Muscle of leg (tissue), 11 donors: ENCODE data around the gene UPF3A. TPM values are rescaled to one million over a fixed set of nuclear protein-coding genes. Genes with fewer than 3 reads are reported as not detected.
"Not testable (repeated sequence)": the region's sequence is repeated elsewhere in the genome, so short reads cannot be mapped to it uniquely, and the experiment has no call there.

Experiments used
- DNase-seq: peaks from one replicate; pipeline ENCODE4 v3.0.0; 2013
- H3K27ac ChIP-seq: one replicate; pipeline ENCODE4 v1.5.1; 2013; ENCODE audit warnings: mild to moderate bottlenecking, low read length, control low read depth
- H3K27me3 ChIP-seq: one replicate; pipeline ENCODE4 v1.6.1; 2013; ENCODE audit warnings: low read length; ENCODE audit not compliant: control insufficient read depth, insufficient read depth
- H3K36me3 ChIP-seq: one replicate; pipeline ENCODE4 v1.6.1; 2013; ENCODE audit warnings: low read length; ENCODE audit not compliant: control insufficient read depth, insufficient read depth
- H3K4me1 ChIP-seq: one replicate; pipeline ENCODE4 v1.6.1; 2013; ENCODE audit warnings: low read length; ENCODE audit not compliant: control insufficient read depth, insufficient read depth
- H3K4me3 ChIP-seq: one replicate; pipeline ENCODE4 v1.5.1; 2013; ENCODE audit warnings: low read length, control low read depth
- H3K9me3 ChIP-seq: replicated peaks from 2 replicates; pipeline ENCODE4 v1.6.1; 2013; ENCODE audit warnings: low read depth, low read length; ENCODE audit not compliant: control insufficient read depth
- WGBS: methylation state at CpG from one replicate; pipeline ENCODE4 v1.1.5; 2013; ENCODE audit warnings: missing lambda C conversion rate; ENCODE audit not compliant: insufficient coverage; 5-methylcytosine and 5-hydroxymethylcytosine counted together
- polyA plus RNA-seq, 8 donors: library from polyadenylated mRNA; unstranded; fragments of 120-200 nt; gene quantifications; one replicate each; pipeline versions ENCODE4 v1.2.1 to v1.2.3, GENCODE V29; 2013; ENCODE audit warnings: inconsistent platforms in 1 of 8, low replicate concordance in 1 of 8; ENCODE audit not compliant: insufficient read length in 8 of 8, insufficient read depth in 1 of 8
- total RNA-seq: library from RNA; stranded (reverse); fragments of 120-200 nt; gene quantifications from one replicate; pipeline ENCODE4 v1.2.4, GENCODE V29; 2013

Gene UPF3A
- total and polyA plus RNA-seq, 9 donors: 39.6 to 116 (median 60.8) TPM

DNA sequence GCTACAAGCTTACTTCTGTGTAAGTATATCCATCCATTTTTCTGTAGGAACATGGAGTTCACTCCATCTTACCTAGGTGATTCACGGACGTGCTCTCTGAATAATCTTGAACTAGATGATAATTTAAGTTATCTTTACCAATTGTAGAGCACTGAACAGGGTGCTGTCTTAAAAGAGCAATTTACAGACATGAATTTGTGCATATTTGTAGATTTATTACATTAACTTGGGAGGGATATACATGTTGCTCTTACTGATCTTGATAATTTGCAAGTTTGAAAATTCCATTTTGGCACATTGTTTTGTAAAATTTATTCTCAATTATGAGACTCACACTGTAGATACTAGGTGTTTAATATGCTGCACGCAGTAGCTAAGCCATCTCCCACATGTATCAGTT, 37.4 kb upstream of the UPF3A start:
- WGBS: no CpG with 5 or more reads among the region's 3 CpGs
- no peaks in the 10 kb centered on the region for H3K27me3 ChIP-seq

DNA sequence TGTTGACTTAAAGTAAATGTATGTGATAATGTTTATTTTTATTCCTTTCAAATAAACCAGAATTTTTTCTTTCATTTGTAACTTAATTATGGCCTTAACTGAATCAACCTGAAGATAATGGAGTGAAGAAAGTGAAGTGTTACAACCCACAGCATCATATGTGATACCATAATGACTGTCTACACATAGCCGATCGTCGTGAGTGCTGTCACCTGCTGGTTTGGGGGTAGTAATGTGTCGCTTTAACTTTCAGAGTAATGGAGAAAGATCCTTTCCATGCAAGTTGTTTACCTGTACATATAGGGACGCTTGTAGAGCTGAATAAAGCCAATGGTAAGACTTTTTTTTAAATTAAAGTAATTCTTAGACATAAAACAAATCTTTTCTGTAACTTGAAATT, 36.8 kb upstream of the UPF3A start:
- Histone ChIP-seq H3K4me1 (no peaks in the 10 kb centered on the region), H3K27ac (no peak overlapping the region), H3K4me3 (no peak overlapping the region), H3K27me3 (no peaks in the 10 kb centered on the region), H3K9me3 (no peaks in the 10 kb centered on the region), H3K36me3 (peaks cover 65% of the 10 kb centered on the region)
- no peak for DNase-seq
- no CpG with 5 or more reads among the region's 5 CpGs for WGBS

More for the DNA sequence above, 37.4 kb upstream of the UPF3A start:
- no peak for DNase-seq
- Histone ChIP-seq H3K9me3 (no peaks in the 10 kb centered on the region), H3K4me3 (no peak overlapping the region), H3K36me3 (peaks cover 66% of the 10 kb centered on the region), H3K27ac (no peak overlapping the region), H3K4me1 (no peaks in the 10 kb centered on the region)

DNA sequence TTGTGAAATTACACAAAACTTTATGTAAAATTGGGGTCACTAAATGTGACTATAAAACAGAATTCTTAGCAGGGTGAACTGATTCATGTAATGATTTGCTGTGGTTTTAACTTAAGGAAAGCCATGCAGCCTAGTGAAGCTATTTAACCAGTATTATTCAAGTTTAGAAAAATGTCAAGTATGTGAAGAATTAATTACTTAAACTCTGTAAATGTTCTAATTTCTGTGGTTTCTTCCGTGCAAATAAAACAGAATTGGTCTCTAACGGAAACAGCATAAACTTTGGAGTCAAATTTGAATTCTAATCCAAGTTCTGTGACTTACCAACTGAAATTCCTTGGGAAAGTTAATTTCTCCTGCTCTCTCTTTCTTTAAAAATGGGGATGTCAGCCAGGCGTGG, 33.4 kb upstream of the UPF3A start:
- H3K4me1 ChIP-seq: no peaks in the 10 kb centered on the region
- DNase-seq: no peak
- H3K27ac ChIP-seq: no peak overlapping the region
- H3K9me3 ChIP-seq: no peaks in the 10 kb centered on the region
- no peaks in the 10 kb centered on the region for H3K27me3 ChIP-seq
- no peak overlapping the region for H3K4me3 ChIP-seq
- peaks cover 68% of the 10 kb centered on the region for H3K36me3 ChIP-seq
- no CpG with 5 or more reads among the region's 3 CpGs for WGBS

DNA sequence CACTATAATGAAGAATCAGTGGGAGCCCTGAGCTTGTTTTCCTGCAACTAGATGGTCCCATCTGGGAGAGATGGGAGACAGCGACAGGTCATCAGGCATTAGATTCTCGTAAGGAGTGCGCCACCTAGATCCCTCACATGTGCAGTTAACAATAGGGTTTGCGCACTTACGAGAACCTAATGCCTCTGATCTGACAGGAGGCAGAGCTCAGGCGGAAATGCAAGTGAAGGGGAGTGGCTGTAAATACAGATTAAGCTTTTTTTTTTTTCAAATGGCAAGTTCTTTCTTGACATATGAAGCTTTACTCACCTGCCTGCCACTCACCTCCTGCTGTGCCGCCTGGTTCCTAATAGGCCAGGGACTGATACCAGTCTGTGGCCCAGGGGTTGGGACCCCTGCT, 32.3 kb upstream of the UPF3A start:
- H3K27ac ChIP-seq: no peak overlapping the region
- no peak overlapping the region for H3K4me3 ChIP-seq
- no peaks in the 10 kb centered on the region for H3K9me3 ChIP-seq
- 93% methylated on average over 5 of the region's 7 CpGs for WGBS
- H3K4me1 ChIP-seq: no peaks in the 10 kb centered on the region
- DNase-seq: no peak
- peaks cover 63% of the 10 kb centered on the region for H3K36me3 ChIP-seq
- H3K27me3 ChIP-seq: no peaks in the 10 kb centered on the region

DNA sequence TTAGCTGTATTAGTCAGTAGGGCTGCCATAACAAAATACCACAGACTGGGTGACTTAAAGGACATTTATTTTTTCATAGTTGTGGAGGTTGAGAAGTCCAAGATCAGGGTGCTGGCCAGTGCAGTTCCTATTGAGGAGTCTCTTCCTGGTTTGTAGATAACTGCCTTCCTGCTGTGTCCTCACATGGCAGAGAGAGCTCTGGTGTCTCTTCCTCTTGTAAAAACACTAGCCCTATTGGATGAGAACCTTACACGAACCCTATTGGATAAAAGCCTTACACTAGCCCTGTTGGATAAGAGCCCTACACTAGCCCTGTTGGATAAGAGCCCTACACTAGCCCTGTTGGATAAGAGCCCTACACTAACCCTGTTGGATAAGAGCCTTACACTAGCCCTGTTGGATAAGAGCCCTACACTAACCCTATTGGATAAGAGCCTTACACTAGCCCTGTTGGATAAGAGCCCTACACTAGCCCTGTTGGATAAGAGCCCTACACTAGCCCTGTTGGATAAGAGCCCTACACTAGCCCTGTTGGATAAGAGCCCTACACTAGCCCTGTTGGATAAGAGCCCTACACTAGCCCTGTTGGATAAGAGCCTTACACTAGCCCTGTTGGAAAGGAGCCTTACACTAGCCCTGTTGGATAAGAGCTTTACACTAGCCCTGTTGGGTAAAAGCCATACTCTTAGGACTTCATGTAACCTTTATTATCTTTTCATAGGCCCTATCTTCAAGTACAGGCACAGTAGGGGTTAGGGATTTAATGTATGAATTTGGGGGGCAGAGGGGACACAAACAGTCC, 29.6 kb upstream of the UPF3A start:
- DNase-seq, H3K27me3 ChIP-seq, H3K4me1 ChIP-seq, H3K27ac ChIP-seq, H3K9me3 ChIP-seq, H3K4me3 ChIP-seq: not testable (repeated sequence)
- H3K36me3 ChIP-seq: peaks cover 65% of the 10 kb centered on the region
- no CpG with 5 or more reads among the region's 1 CpG for WGBS

DNA sequence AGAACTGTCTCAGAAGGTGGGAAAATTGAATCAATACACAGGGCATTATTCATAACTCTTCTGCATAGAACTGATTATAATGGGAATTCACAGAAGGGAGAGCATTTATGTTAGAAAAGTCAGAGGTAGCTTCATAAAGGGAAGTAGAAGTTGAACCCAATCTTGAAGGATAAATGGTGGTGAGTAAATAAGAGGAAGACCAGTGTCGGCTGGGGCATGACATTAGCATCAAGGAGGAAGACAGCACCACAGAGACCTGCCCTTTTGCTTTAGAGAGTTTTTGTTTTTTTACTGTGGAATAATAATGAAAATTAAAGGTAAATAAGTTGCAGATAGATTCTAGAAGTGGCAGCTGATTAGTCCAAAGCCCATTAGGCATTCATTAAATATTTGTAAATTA, 24.9 kb upstream of the UPF3A start:
- Histone ChIP-seq H3K4me3 (no peak overlapping the region), H3K9me3 (no peaks in the 10 kb centered on the region), H3K4me1 (no peaks in the 10 kb centered on the region), H3K36me3 (peaks cover 57% of the 10 kb centered on the region), H3K27me3 (no peaks in the 10 kb centered on the region), H3K27ac (no peak overlapping the region)
- 88% methylated on average over 1 of the region's 1 CpG for WGBS
- DNase-seq: no peak

DNA sequence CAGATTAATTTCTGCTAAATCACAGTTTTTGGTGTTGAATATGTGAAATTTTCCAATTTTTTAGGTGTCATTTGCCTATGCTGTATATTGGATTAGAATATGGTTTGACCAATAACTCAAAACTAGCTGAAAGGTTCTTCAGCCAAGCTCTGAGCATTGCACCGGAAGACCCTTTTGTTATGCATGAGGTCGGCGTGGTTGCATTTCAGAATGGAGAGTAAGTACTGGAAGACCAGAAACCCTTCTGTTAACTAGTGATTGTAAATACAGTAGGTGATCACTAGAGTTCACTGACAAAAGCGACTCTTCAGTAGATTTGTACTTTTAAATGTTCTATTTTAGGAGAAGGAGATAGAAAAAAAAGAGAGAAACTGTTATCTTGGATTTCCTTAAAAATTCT, 24.4 kb upstream of the UPF3A start:
- no peaks in the 10 kb centered on the region for H3K9me3 ChIP-seq
- no peak for DNase-seq
- no peaks in the 10 kb centered on the region for H3K27me3 ChIP-seq
- H3K36me3 ChIP-seq: peaks cover 54% of the 10 kb centered on the region
- H3K27ac ChIP-seq: no peak overlapping the region
- no peak overlapping the region for H3K4me3 ChIP-seq
- H3K4me1 ChIP-seq: no peaks in the 10 kb centered on the region
- WGBS: 88% methylated on average over 3 of the region's 4 CpGs

DNA sequence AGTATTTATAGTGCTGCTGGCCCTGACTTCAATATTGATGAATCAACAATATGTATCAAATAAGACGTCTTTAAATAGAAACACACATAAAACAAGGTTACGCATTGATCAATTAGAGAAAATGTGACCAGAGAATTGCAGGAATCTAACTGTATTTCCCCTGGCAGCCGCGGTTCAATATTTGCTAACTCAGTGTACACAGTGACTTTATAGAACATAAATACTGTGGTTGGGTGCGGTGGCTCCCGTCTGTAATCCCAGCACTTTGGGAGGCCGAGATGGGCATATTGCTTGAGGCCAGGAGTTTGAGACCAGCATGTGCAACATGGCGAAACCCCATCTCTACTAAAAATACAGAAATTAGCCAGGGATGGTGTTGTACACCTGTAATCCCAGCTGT, 22.8 kb upstream of the UPF3A start:
- Histone ChIP-seq H3K4me3 (no peak overlapping the region), H3K9me3 (no peaks in the 10 kb centered on the region), H3K36me3 (peaks cover 61% of the 10 kb centered on the region), H3K4me1 (no peaks in the 10 kb centered on the region), H3K27ac (no peak overlapping the region), H3K27me3 (no peaks in the 10 kb centered on the region)
- 100% methylated on average over 1 of the region's 8 CpGs for WGBS
- no peak for DNase-seq

DNA sequence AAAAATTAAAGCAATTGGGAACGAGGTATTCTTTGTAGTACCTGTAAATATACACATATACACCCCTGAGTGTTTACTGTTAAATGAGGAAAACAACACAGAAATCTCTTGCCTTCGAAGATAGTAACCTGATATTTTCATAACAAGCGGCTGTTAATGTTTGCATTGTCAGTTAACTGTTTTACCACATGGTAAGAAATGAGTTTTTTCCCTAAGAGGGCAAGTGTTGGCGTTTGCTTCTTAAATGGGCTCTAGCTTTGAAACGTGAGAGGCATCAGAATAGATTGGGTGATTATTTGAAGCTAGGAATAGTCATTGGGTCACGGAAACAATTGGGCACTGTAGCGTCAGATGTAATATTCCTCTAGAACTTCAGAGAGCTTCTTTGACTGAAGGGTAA, 22.0 kb upstream of the UPF3A start:
- H3K4me1 ChIP-seq: no peaks in the 10 kb centered on the region
- H3K27me3 ChIP-seq: no peaks in the 10 kb centered on the region
- no peaks in the 10 kb centered on the region for H3K9me3 ChIP-seq
- whole genome bisulfite sequencing: 78% methylated on average over 4 of the region's 7 CpGs
- H3K36me3 ChIP-seq: peaks cover 68% of the 10 kb centered on the region
- DNase-seq: no peak
- H3K4me3 ChIP-seq: no peak overlapping the region
- H3K27ac ChIP-seq: no peak overlapping the region

DNA sequence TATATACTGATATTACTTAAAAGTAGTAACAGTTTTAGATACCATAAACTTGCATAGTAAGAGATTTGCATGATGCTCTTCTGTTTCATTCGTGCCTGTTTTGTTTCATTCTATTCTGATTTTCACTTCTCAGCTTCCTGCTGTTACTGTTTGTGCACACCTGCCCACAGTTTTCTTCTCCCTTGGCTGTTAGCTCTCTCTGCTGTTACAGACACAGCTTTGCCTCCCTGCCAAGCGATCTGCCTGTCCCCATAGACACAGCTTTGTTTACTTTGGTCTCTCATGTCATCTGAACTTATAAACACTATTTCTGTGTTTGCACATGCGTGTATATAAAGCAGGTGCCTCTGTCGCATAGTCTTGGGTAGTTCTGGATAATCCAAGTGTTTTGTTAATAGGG, 21.4 kb upstream of the UPF3A start:
- 71% methylated on average over 3 of the region's 4 CpGs for whole genome bisulfite sequencing
- no peak for DNase-seq
- Histone ChIP-seq H3K27ac (no peak overlapping the region), H3K36me3 (peaks cover 71% of the 10 kb centered on the region), H3K9me3 (no peaks in the 10 kb centered on the region), H3K4me1 (no peaks in the 10 kb centered on the region), H3K4me3 (no peak overlapping the region), H3K27me3 (no peaks in the 10 kb centered on the region)

DNA sequence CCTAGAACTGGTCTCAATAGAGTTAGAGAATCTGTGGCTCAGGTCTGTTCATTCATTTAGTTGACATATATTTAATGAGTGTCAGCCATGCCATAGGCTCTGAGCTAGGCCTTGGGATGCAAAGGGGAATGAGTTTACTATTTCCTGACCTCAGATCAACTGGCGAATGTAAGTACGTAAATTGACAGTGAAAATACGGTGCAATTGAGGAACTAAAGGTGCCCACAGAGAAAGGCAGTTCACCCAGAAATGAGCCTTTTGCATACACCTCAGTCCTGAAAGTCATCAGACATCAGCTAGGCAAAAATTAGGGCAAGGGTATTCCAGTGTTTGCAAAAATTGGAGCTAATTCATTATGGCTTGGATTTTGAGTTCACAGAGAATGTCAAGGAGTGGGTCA, 20.6 kb upstream of the UPF3A start:
- no peak for DNase-seq
- Histone ChIP-seq H3K9me3 (no peaks in the 10 kb centered on the region), H3K4me1 (no peaks in the 10 kb centered on the region), H3K27ac (no peak overlapping the region), H3K27me3 (no peaks in the 10 kb centered on the region), H3K4me3 (no peak overlapping the region), H3K36me3 (peaks cover 70% of the 10 kb centered on the region)
- WGBS: no CpG with 5 or more reads among the region's 3 CpGs
